Esophagus muscularis mucosa (tissue), 4 donors: ENCODE results near the gene IL2.

Experiments
- CTCF ChIP-seq, 3 experiments: fragments of 200-600 bp in 2 of 3; fragments of 450-650 bp in 1 of 3; sonication (generic) in 2 of 3; IDR thresholded peaks; one replicate each; pipeline ENCODE4 v1.5.1; 2017 to 2019; ENCODE audit warnings: antibody characterized with exemption in 3 of 3, mild to moderate bottlenecking in 2 of 3, moderate library complexity in 1 of 3
- EP300 ChIP-seq: sonication (generic); formaldehyde crosslinking; IDR thresholded peaks from one replicate; pipeline ENCODE4 v1.6.1; 2017; ENCODE audit warnings: antibody characterized with exemption
- POLR2AphosphoS5 ChIP-seq, 2 donors: sonication (generic); formaldehyde crosslinking; IDR thresholded peaks; one replicate each; pipeline ENCODE4 v1.6.1; 2017; ENCODE audit warnings: antibody characterized with exemption in 2 of 2

GRCh38 chr4:122476126-122476525 lies 19.6 kb upstream of the IL2 start:
- TF ChIP-seq CTCF (IDR thresholded peaks at IDR 0.05) = no peak
- no peak for TF ChIP-seq POLR2AphosphoS5 (IDR thresholded peaks at IDR 0.05)
- no peak for TF ChIP-seq EP300
